ENCODE results near the gene HS2ST1. TPM values are rescaled to one million over a fixed set of nuclear protein-coding genes. Genes with fewer than 3 reads are reported as not detected.

HS2ST1 gene
- total and polyA plus RNA-seq, 9 donors, result 11.5 to 31.6 (median 21.8) TPM

DNA sequence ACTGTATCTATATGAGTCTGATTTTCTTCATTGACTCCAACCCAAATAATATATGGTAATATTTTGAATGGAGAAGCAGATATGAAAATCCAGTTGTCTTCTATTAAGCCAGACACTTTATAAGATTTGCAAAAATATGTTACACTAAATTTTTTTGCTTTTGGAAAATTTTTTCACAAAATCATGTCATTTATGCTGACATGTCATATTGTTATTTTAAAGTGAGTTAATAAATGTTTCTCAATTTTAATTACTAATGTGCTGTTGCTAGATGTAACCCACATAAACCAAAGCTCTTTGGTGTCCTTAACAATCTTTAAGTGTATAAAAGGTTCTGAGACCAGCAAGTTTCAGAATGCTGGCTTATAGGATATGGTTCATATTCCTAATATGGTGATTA lies 142.5 kb downstream of the HS2ST1 start:
- H3K9me3 ChIP-seq, result no peaks in the 10 kb centered on the region
- H3K4me1 ChIP-seq (ENCODE audit: insufficient read depth), result peaks cover 2% of the 10 kb centered on the region
- H3K36me3 ChIP-seq, result no peaks in the 10 kb centered on the region
- no peak overlapping the region for H3K27ac ChIP-seq
- no peak for DNase-seq
- TF ChIP-seq POLR2A (IDR thresholded peaks at IDR 0.05) (no peak), EP300 (IDR thresholded peaks at IDR 0.05) (no peak)
- TF ChIP-seq, protein P1, sequence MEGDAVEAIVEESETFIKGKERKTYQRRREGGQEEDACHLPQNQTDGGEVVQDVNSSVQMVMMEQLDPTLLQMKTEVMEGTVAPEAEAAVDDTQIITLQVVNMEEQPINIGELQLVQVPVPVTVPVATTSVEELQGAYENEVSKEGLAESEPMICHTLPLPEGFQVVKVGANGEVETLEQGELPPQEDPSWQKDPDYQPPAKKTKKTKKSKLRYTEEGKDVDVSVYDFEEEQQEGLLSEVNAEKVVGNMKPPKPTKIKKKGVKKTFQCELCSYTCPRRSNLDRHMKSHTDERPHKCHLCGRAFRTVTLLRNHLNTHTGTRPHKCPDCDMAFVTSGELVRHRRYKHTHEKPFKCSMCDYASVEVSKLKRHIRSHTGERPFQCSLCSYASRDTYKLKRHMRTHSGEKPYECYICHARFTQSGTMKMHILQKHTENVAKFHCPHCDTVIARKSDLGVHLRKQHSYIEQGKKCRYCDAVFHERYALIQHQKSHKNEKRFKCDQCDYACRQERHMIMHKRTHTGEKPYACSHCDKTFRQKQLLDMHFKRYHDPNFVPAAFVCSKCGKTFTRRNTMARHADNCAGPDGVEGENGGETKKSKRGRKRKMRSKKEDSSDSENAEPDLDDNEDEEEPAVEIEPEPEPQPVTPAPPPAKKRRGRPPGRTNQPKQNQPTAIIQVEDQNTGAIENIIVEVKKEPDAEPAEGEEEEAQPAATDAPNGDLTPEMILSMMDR (IDR thresholded peaks at IDR 0.05), result no peak
- intact Hi-C loops (cut with DNase I), result no loop called here
- H3K27me3 ChIP-seq, result no peaks in the 10 kb centered on the region
- no peak overlapping the region for H3K4me3 ChIP-seq

DNA sequence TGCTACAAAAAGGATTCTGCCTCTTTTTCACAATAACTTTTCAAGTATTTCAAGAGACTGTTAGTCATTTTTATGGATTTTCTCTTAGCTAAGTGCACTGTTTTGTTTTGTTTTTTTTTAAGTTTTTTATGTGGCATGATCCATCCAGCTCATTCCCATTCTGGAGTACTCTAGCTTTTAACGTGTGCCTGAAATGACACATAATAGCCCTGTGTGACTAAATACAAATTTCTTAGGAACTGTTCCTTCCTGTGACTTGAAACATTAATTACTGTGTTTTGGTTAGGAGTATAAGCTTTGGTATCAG lies 143.9 kb downstream of the HS2ST1 start:
- Histone ChIP-seq H3K27ac (peak overlapping the region; percentile 16 to 39), H3K4me3 (no peak overlapping the region), H3K4me1 (ENCODE audit: insufficient read depth) (peaks cover 2% of the 10 kb centered on the region), H3K27me3 (no peaks in the 10 kb centered on the region), H3K9me3 (no peaks in the 10 kb centered on the region), H3K36me3 (no peaks in the 10 kb centered on the region)
- no peak for DNase-seq
- WGBS, 3 donors, result 6 to 12% (median 8%) methylated on average over 1 of the region's 1 CpG
- intact Hi-C loops (cut with DNase I), result no loop called here
- TF ChIP-seq EP300 (IDR thresholded peaks at IDR 0.05) (no peak), POLR2A (IDR thresholded peaks at IDR 0.05) (no peak)
- TF ChIP-seq, protein P1 (IDR thresholded peaks at IDR 0.05), result no peak

DNA sequence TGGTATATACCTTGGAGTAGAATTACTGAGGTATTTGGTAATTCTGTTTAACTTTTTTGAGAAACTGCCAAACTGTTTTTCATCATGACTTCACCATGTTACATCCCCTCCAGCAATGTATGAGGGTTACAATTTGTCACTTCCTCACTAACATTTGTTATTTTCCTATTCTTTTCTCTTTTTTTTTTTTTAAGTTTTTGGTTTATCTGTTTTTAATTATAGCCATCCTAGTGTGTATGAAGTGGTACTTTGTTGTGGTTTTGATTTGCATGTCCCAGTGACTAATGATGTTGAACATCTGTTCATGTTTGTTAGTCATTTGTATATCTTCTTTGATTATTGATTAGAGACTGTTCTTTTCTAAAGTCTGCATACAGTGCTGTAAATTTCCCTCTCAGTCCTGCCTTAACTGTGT lies 147.3 kb downstream of the HS2ST1 start:
- Histone ChIP-seq H3K27me3 (no peaks in the 10 kb centered on the region), H3K9me3 (no peaks in the 10 kb centered on the region), H3K4me3 (no peak overlapping the region), H3K4me1 (ENCODE audit: insufficient read depth) (peaks cover 2% of the 10 kb centered on the region), H3K36me3 (no peaks in the 10 kb centered on the region), H3K27ac (no peak overlapping the region)
- no peak for TF ChIP-seq EP300 (IDR thresholded peaks at IDR 0.05)
- no peak for TF ChIP-seq POLR2A (IDR thresholded peaks at IDR 0.05)
- TF ChIP-seq, protein P1 (IDR thresholded peaks at IDR 0.05), result no peak
- intact Hi-C loops (cut with DNase I), result no loop called here
- no peak for DNase-seq

DNA sequence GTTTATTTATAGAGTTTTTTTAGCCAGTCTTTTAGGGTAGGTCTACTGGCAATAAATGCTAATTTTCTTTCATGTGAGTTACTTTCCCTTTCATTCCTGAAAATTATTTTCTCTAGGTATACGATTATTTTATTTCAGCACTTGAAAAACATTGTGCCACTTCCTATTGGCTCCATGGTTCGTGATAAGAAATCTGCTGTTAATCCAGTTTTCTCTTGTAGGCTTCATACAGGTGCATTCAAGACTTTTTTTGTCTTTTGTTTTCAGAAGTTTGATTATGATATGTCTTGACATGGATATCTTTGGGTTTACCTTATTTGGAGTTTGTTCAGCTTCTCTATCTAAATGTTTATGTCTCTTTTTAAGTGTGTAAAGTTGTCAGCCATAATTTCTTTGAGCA lies 148.3 kb downstream of the HS2ST1 start:
- H3K36me3 ChIP-seq, result no peaks in the 10 kb centered on the region
- TF ChIP-seq, protein P1 (IDR thresholded peaks at IDR 0.05), result no peak
- no peak for TF ChIP-seq EP300 (IDR thresholded peaks at IDR 0.05)
- no peak for TF ChIP-seq POLR2A (IDR thresholded peaks at IDR 0.05)
- no peak overlapping the region for H3K27ac ChIP-seq
- WGBS, 3 donors, result 89 to 90% (median 90%) methylated on average over 2 of the region's 2 CpGs
- H3K4me3 ChIP-seq, result no peak overlapping the region
- H3K4me1 ChIP-seq (ENCODE audit: insufficient read depth), result peaks cover 2% of the 10 kb centered on the region
- H3K9me3 ChIP-seq, result no peaks in the 10 kb centered on the region
- no peak for DNase-seq
- H3K27me3 ChIP-seq, result no peaks in the 10 kb centered on the region
- intact Hi-C loops (cut with DNase I), result no loop called here

DNA sequence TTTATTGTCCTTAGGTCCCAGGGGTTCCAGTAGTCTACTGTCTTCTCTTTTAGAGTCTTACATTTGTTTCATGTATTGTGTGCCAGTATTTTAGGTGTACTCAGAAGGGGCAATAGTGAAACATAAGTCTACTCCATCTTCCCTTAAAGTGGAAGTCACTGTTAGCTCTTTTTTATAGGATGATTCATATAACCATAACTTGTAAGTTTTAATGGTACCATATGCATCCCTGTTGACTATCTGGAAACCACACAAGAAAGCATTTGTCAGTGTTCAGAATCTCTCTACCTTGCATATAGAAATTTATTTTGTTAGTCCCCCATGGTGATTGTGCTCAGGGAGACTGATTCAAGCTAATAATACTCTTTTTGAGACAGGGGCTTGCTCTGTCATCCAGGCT lies 149.9 kb downstream of the HS2ST1 start:
- intact Hi-C loops (cut with DNase I), result no loop called here
- H3K4me3 ChIP-seq, result no peak overlapping the region
- no peaks in the 10 kb centered on the region for H3K9me3 ChIP-seq
- no peaks in the 10 kb centered on the region for H3K27me3 ChIP-seq
- H3K4me1 ChIP-seq (ENCODE audit: insufficient read depth), result no peaks in the 10 kb centered on the region
- DNase-seq, result no peak
- no peak for TF ChIP-seq EP300 (IDR thresholded peaks at IDR 0.05)
- TF ChIP-seq, protein P1 (IDR thresholded peaks at IDR 0.05), result no peak
- no peak for TF ChIP-seq POLR2A (IDR thresholded peaks at IDR 0.05)
- no peaks in the 10 kb centered on the region for H3K36me3 ChIP-seq
- H3K27ac ChIP-seq, result no peak overlapping the region

Data from ovary (tissue), 9 donors.